ENCODE measurements around the gene SLC6A18. TPM values are rescaled to one million over a fixed set of nuclear protein-coding genes. Genes with fewer than 3 reads are reported as not detected.

SLC6A18 gene
- total RNA-seq, 1 donor from 2014 or later = not detected

GRCh38 chr5:1193591-1193985 lies 31.6 kb upstream of the SLC6A18 start:
- no peaks in the 10 kb centered on the region for H3K9me3 ChIP-seq (ENCODE audit: insufficient read depth, low read depth, low read length)
- H4K20me1 ChIP-seq (ENCODE audit: insufficient read depth, low read length) = no peaks in the 10 kb centered on the region
- Mint-ChIP-seq H3K27ac (ENCODE audit: unreplicated experiment) (no peak overlapping the region), H3K36me3 (ENCODE audit: low read depth, unreplicated experiment) (no peaks in the 10 kb centered on the region), H3K4me3 (ENCODE audit: unreplicated experiment) (no peak overlapping the region), H3K27me3 (ENCODE audit: low read depth, unreplicated experiment) (peaks cover 51% of the 10 kb centered on the region), H3K4me1 (ENCODE audit: low read depth, unreplicated experiment) (no peaks in the 10 kb centered on the region), H3K9me3 (ENCODE audit: unreplicated experiment) (peaks cover 3% of the 10 kb centered on the region)
- no peak overlapping the region for H3K4me2 ChIP-seq (ENCODE audit: low read length)
- H3K4me1 ChIP-seq (ENCODE audit: insufficient read depth, low read length) = no peaks in the 10 kb centered on the region
- no peaks in the 10 kb centered on the region for H3K79me2 ChIP-seq (ENCODE audit: insufficient read depth, low read length)
- H3K9ac ChIP-seq (ENCODE audit: low read length) = no peak overlapping the region
- H2AFZ ChIP-seq (ENCODE audit: low read depth, low read length) = no peak overlapping the region
- DNase-seq (ENCODE audit: low read depth) (no peak), FAIRE-seq (no peak)
- TF ChIP-seq CTCF (IDR thresholded peaks at IDR 0.05; ENCODE audit: insufficient read depth, low read depth, low read length) = no peak
- no peak for TF ChIP-seq EZH2 (IDR thresholded peaks at IDR 0.05; ENCODE audit: insufficient read depth, low read length)
- H3K36me3 ChIP-seq (ENCODE audit: insufficient read depth, low read length) = no peaks in the 10 kb centered on the region
- H3K27ac ChIP-seq (ENCODE audit: low read depth, low read length) = no peak overlapping the region
- peaks cover 5% of the 10 kb centered on the region for H3K27me3 ChIP-seq (ENCODE audit: insufficient read depth, low read length)
- H3K4me3 ChIP-seq (ENCODE audit: insufficient read depth, low read depth, low read length) = no peak overlapping the region

DNA sequence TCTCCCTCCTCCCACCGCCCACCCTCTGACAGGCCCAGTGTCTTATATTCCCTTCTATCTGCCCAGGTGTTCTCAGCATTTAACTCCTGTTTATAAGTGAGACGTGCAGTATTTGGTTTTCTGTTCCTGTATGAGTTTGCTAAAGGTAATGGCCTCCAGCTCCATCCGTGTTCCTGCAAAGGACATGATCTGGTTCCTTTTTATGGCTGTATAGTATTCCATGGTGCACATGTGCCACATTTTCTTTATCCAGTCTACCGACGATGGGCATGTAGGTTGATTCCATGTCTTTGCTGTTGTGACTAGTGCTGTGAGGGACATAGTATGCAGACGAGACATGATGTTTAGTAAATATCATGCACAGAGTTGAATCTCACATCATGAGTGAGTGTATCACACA lies 30.8 kb upstream of the SLC6A18 start:
- Histone ChIP-seq H3K79me2 (ENCODE audit: insufficient read depth, low read length) (no peaks in the 10 kb centered on the region), H3K36me3 (ENCODE audit: insufficient read depth, low read length) (no peaks in the 10 kb centered on the region), H3K27me3 (ENCODE audit: insufficient read depth, low read length) (peaks cover 7% of the 10 kb centered on the region), H2AFZ (ENCODE audit: low read depth, low read length) (no peak overlapping the region), H4K20me1 (ENCODE audit: insufficient read depth, low read length) (no peaks in the 10 kb centered on the region), H3K4me3 (ENCODE audit: insufficient read depth, low read depth, low read length) (no peak overlapping the region), H3K9ac (ENCODE audit: low read length) (no peak overlapping the region), H3K9me3 (ENCODE audit: insufficient read depth, low read depth, low read length) (no peaks in the 10 kb centered on the region), H3K4me1 (ENCODE audit: insufficient read depth, low read length) (no peaks in the 10 kb centered on the region), H3K4me2 (ENCODE audit: low read length) (no peak overlapping the region), H3K27ac (ENCODE audit: low read depth, low read length) (no peak overlapping the region)
- H3K27ac Mint-ChIP-seq (ENCODE audit: unreplicated experiment) = no peak overlapping the region
- no peaks in the 10 kb centered on the region for H3K36me3 Mint-ChIP-seq (ENCODE audit: low read depth, unreplicated experiment)
- FAIRE-seq = no peak
- peaks cover 45% of the 10 kb centered on the region for H3K27me3 Mint-ChIP-seq (ENCODE audit: low read depth, unreplicated experiment)
- peaks cover 3% of the 10 kb centered on the region for H3K9me3 Mint-ChIP-seq (ENCODE audit: unreplicated experiment)
- H3K4me1 Mint-ChIP-seq (ENCODE audit: low read depth, unreplicated experiment) = no peaks in the 10 kb centered on the region
- no peak overlapping the region for H3K4me3 Mint-ChIP-seq (ENCODE audit: unreplicated experiment)
- no peak for DNase-seq (ENCODE audit: low read depth)
- TF ChIP-seq EZH2 (IDR thresholded peaks at IDR 0.05; ENCODE audit: insufficient read depth, low read length) = no peak
- TF ChIP-seq CTCF (IDR thresholded peaks at IDR 0.05; ENCODE audit: insufficient read depth, low read depth, low read length) = no peak

DNA sequence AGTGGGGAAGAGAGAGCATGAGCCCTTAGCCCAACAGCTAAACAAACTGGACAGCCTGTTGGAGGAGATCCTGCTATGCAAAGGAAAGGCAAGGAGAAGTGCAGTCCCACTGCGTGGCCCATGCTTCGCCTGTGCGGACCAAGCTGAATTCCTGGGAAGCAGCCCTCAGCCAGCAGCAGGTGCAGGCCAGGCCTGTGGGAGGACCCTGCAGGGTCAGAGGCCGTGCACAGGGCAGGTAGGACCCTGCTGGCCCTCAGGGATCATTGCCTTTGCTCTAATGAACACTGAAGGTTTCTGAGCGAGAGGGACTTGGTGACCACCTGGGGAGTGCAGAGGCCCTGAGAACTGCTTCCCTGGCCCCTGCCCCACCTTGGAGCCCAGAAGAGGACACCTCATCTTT lies 29.7 kb upstream of the SLC6A18 start:
- H3K27me3 Mint-ChIP-seq (ENCODE audit: low read depth, unreplicated experiment) = peaks cover 38% of the 10 kb centered on the region
- Histone ChIP-seq H3K36me3 (ENCODE audit: insufficient read depth, low read length) (no peaks in the 10 kb centered on the region), H3K27ac (ENCODE audit: low read depth, low read length) (no peak overlapping the region), H3K4me3 (ENCODE audit: insufficient read depth, low read depth, low read length) (no peak overlapping the region), H3K79me2 (ENCODE audit: insufficient read depth, low read length) (no peaks in the 10 kb centered on the region), H3K9ac (ENCODE audit: low read length) (no peak overlapping the region), H3K4me2 (ENCODE audit: low read length) (no peak overlapping the region), H2AFZ (ENCODE audit: low read depth, low read length) (no peak overlapping the region), H4K20me1 (ENCODE audit: insufficient read depth, low read length) (no peaks in the 10 kb centered on the region), H3K27me3 (ENCODE audit: insufficient read depth, low read length) (peaks cover 4% of the 10 kb centered on the region), H3K9me3 (ENCODE audit: insufficient read depth, low read depth, low read length) (no peaks in the 10 kb centered on the region), H3K4me1 (ENCODE audit: insufficient read depth, low read length) (no peaks in the 10 kb centered on the region)
- no peaks in the 10 kb centered on the region for H3K4me1 Mint-ChIP-seq (ENCODE audit: low read depth, unreplicated experiment)
- DNase-seq (ENCODE audit: low read depth) = no peak
- no peak overlapping the region for H3K4me3 Mint-ChIP-seq (ENCODE audit: unreplicated experiment)
- FAIRE-seq = no peak
- TF ChIP-seq EZH2 (IDR thresholded peaks at IDR 0.05; ENCODE audit: insufficient read depth, low read length) (no peak), CTCF (IDR thresholded peaks at IDR 0.05; ENCODE audit: insufficient read depth, low read depth, low read length) (no peak)
- H3K36me3 Mint-ChIP-seq (ENCODE audit: low read depth, unreplicated experiment) = no peaks in the 10 kb centered on the region
- H3K9me3 Mint-ChIP-seq (ENCODE audit: unreplicated experiment) = peaks cover 3% of the 10 kb centered on the region
- no peak overlapping the region for H3K27ac Mint-ChIP-seq (ENCODE audit: unreplicated experiment)
